Mesenteric fat pad (tissue), 1 donor: ENCODE results near the gene TMEM40. TPM values are rescaled to one million over a fixed set of nuclear protein-coding genes. Genes with fewer than 3 reads are reported as not detected.

Experiments
- total RNA-seq: library from RNA; stranded (reverse); fragmentation: NEBNext Ultra II Directional; extraction: Animal tissue kit (Norgen Biotek cat#: 25700); gene quantifications from one replicate; pipeline ENCODE4 v1.2.1, GENCODE V29; 2021
- donor health status: DM: yes; HTN: yes; CAD: no.

The TMEM40 gene
- total RNA-seq, 1 donor from 2014 or later: not detected

Other genes starting within 250 kb of the TMEM40 start
- not detected for gene MKRN2OS, start 213.8 kb downstream of the TMEM40 start, total RNA-seq
- 26.6 TPM for gene MKRN2, start 202.2 kb downstream of the TMEM40 start, total RNA-seq
- gene RAF1, start 95.1 kb downstream of the TMEM40 start, total RNA-seq: 92.1 TPM
- 1.7 TPM for gene CAND2, start 37.4 kb upstream of the TMEM40 start, total RNA-seq
- gene RPL32, start 82.3 kb upstream of the TMEM40 start, total RNA-seq: 1,520 TPM